GM12891 (cell line): ENCODE measurements around the gene INPP1.

Source experiments
- DNase-seq: peaks from one replicate; pipeline ENCODE4 v3.0.0; 2011; ENCODE audit warnings: low spot score; ENCODE audit not compliant: insufficient read length
- FAIRE-seq: peaks from 2 replicates; lab custom pipeline; 2011; peaks lifted over from hg19 to GRCh38; lab: Jason Lieb, UNC
- PAX5 ChIP-seq: IDR thresholded peaks from 2 replicates; pipeline ENCODE4 v1.6.1; 2011; ENCODE audit warnings: low read length, moderate library complexity, mild to moderate bottlenecking; ENCODE audit not compliant: insufficient read depth, severe bottlenecking
- POLR2A ChIP-seq: IDR thresholded peaks from 2 replicates; pipeline ENCODE4 v1.6.1; 2011; ENCODE audit warnings: low read depth, low read length, control low read depth
- POLR2AphosphoS5 ChIP-seq: IDR thresholded peaks from 2 replicates; pipeline ENCODE4 v1.6.1; 2011; ENCODE audit warnings: low read depth, low read length, control low read depth
- POU2F2 ChIP-seq: IDR thresholded peaks from 2 replicates; pipeline ENCODE4 v1.6.1; 2011; ENCODE audit warnings: low read depth, mild to moderate bottlenecking, control low read depth, low read length, moderate library complexity
- SPI1 ChIP-seq: IDR thresholded peaks from 2 replicates; pipeline ENCODE4 v1.6.1; 2011; ENCODE audit warnings: low read depth, low read length, control low read depth
- TAF1 ChIP-seq: IDR thresholded peaks from 2 replicates; pipeline ENCODE4 v1.6.1; 2011; ENCODE audit warnings: low read depth, low read length, control low read depth

INPP1 gene

GRCh38 chr2:190360965-190361364 lies 17.6 kb downstream of the INPP1 start:
- no peak for FAIRE-seq
- no peak for DNase-seq
- no peak for TF ChIP-seq SPI1
- TF ChIP-seq POLR2AphosphoS5, result no peak
- TF ChIP-seq POU2F2, result no peak
- no peak for TF ChIP-seq PAX5
- TF ChIP-seq POLR2A, result no peak
- no peak for TF ChIP-seq TAF1

GRCh38 chr2:190361572-190361971 lies 18.2 kb downstream of the INPP1 start:
- no peak for TF ChIP-seq POU2F2
- TF ChIP-seq SPI1, result no peak
- TF ChIP-seq PAX5, result no peak
- TF ChIP-seq TAF1, result no peak
- TF ChIP-seq POLR2AphosphoS5, result no peak
- TF ChIP-seq POLR2A, result no peak
- DNase-seq (no peak), FAIRE-seq (no peak)

- DNase-seq (no peak), FAIRE-seq (no peak)
- no peak for TF ChIP-seq PAX5
These were observed 19.5 kb downstream of the INPP1 start for GRCh38 chr2:190362894-190363293.

GRCh38 chr2:190365499-190366204 lies 22.3 kb downstream of the INPP1 start:
- TF ChIP-seq TAF1, result no peak
- TF ChIP-seq POLR2AphosphoS5, result no peak
- TF ChIP-seq SPI1, result no peak
- no peak for TF ChIP-seq POU2F2
- TF ChIP-seq PAX5, result no peak
- DNase-seq, result no peak

GRCh38 chr2:190366248-190366753 lies 22.9 kb downstream of the INPP1 start:
- FAIRE-seq (no peak), DNase-seq (no peak)
- TF ChIP-seq TAF1 (no peak), SPI1 (no peak), POU2F2 (no peak), POLR2AphosphoS5 (no peak), POLR2A (no peak), PAX5 (no peak)

More at GRCh38 chr2:190365499-190366204, 22.3 kb downstream of the INPP1 start:
- FAIRE-seq, result no peak

GRCh38 chr2:190367091-190367490 lies 23.7 kb downstream of the INPP1 start:
- DNase-seq, result no peak
- TF ChIP-seq TAF1 (no peak), PAX5 (no peak), POU2F2 (no peak), POLR2AphosphoS5 (no peak), POLR2A (no peak), SPI1 (no peak)
- FAIRE-seq, result no peak

- no peak for DNase-seq
- FAIRE-seq, result no peak
- TF ChIP-seq POLR2A, result no peak
- no peak for TF ChIP-seq SPI1
- TF ChIP-seq PAX5, result no peak
- TF ChIP-seq TAF1, result no peak
- TF ChIP-seq POU2F2, result no peak
- TF ChIP-seq POLR2AphosphoS5, result no peak
These were observed 26.2 kb downstream of the INPP1 start for GRCh38 chr2:190369635-190370034.

- no peak for FAIRE-seq
- no peak for TF ChIP-seq SPI1
- TF ChIP-seq POU2F2, result no peak
- no peak for TF ChIP-seq PAX5
- no peak for DNase-seq
These were observed 32.7 kb downstream of the INPP1 start for GRCh38 chr2:190376083-190376482.

GRCh38 chr2:190376591-190377245 lies 33.3 kb downstream of the INPP1 start:
- FAIRE-seq (no peak), DNase-seq (no peak)
- no peak for TF ChIP-seq SPI1
- no peak for TF ChIP-seq TAF1
- no peak for TF ChIP-seq PAX5
- no peak for TF ChIP-seq POLR2AphosphoS5
- no peak for TF ChIP-seq POLR2A
- TF ChIP-seq POU2F2, result no peak

GRCh38 chr2:190378880-190379237 lies 35.5 kb downstream of the INPP1 start:
- TF ChIP-seq SPI1 (no peak), POLR2AphosphoS5 (no peak), PAX5 (no peak), TAF1 (no peak), POU2F2 (no peak), POLR2A (no peak)

GRCh38 chr2:190379249-190379964 lies 36.0 kb downstream of the INPP1 start:
- no peak for FAIRE-seq
- TF ChIP-seq POLR2AphosphoS5 (no peak), POLR2A (no peak), PAX5 (no peak), SPI1 (no peak), POU2F2 (no peak), TAF1 (no peak)
- no peak for DNase-seq

More at GRCh38 chr2:190378880-190379237, 35.5 kb downstream of the INPP1 start:
- DNase-seq (no peak), FAIRE-seq (no peak)
